Testis (tissue), 2 donors: ENCODE data around the gene MAOB.

Experiments
- CTCF ChIP-seq, 3 experiments: fragments of 450-650 bp in 2 of 3; fragments of 200-600 bp in 1 of 3; sonication (generic) in 1 of 3; IDR thresholded peaks; one replicate each; pipeline ENCODE4 v1.5.1; 2016 to 2019; ENCODE audit warnings: antibody characterized with exemption in 3 of 3, mild to moderate bottlenecking in 2 of 3, moderate library complexity in 1 of 3
- POLR2A ChIP-seq: fragments of 450-650 bp; IDR thresholded peaks from one replicate; pipeline ENCODE4 v1.6.1; 2017; ENCODE audit warnings: antibody characterized with exemption, mild to moderate bottlenecking, moderate library complexity

GRCh38 chrX:43849173-43849572 is 33.1 kb downstream of the MAOB start:
- TF ChIP-seq POLR2A, result no peak
- TF ChIP-seq CTCF (IDR thresholded peaks at IDR 0.05), result no peak
